ENCODE data around the gene ESPL1.
A peak's percentile ranks its signal among the peaks of the same experiment; 100 is the strongest.

ESPL1 gene

GRCh38 chr12:53255996-53256395, 12.1 kb upstream of the ESPL1 start:
- no peak for FAIRE-seq
- no peak for DNase-seq (ENCODE audit: low spot score)

DNA sequence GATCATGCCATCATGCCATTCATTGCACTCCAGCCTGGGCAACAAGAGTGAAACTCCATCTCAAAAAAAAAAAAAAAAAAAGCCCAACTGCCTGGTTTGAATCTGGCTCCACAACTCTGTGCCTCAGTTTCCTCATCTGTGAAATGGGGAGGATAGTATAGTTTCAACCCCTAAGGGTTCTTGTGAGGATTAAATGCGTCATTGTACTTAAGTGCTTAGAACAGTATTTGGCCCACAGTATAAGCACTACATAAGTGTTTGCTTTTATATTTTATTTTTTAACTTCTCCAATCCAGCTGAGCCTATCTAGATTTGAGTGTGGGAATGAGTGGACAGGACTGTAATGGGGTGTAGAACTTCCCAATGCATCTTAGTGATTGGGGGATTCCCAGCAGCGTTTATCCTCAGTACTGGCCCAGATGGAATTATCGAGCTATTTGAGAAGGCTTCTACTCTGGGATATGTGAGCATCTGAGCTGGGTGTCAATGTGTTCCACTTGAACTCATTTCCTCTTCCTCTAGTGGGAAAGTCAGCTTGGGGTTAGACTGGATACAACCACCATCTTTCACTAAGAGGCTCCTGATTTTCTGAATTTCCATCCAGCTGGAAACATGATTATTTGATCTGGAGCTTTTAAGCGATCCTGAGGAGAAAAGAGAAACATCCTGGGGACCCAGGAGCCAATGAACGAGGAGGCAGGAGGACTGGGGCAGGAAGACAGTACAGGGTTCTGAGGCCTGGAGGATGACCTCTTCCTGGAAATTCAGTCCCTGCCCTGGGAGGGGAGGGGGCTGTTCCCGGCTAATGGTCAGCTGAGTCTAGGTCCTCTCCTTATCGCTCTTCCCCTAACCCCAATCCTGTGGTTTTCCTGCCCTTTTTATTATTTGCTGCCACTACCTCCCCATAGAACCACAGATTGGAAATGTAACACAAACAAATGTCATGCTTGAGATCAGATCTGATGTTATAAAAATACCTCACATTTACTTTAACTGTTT, 9.3 kb upstream of the ESPL1 start:
- FAIRE-seq (no peak), DNase-seq (ENCODE audit: low spot score) (no peak)

- FAIRE-seq: no peak
Measured at GRCh38 chr12:53259891-53260290, 8.2 kb upstream of the ESPL1 start.

DNA sequence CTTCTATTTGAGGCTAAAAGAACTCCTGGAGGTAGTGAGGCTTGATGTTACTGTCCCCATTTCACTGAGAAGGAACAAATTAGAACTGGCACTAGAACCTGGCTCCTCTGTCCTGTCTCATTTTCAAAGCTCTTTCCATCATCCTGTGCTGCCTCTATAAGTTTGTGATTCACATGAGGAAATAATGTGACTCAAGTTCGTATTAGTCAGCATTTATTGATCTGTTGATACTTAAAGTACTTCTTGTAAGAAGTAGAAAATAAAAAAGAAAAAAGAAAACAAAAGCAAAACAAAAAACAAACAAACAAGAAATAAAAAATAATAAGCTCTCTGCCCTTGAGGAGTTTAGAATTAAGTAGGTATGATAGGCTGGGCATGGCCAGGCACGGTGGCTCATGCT, 2.3 kb upstream of the ESPL1 start:
- FAIRE-seq (no peak), DNase-seq (ENCODE audit: low spot score) (no peak)

More at GRCh38 chr12:53259891-53260290, 8.2 kb upstream of the ESPL1 start:
- no peak for DNase-seq (ENCODE audit: low spot score)

GRCh38 chr12:53267306-53267998, 647 bp upstream of the ESPL1 start:
- FAIRE-seq (no peak), DNase-seq (ENCODE audit: low spot score) (no peak)

DNA sequence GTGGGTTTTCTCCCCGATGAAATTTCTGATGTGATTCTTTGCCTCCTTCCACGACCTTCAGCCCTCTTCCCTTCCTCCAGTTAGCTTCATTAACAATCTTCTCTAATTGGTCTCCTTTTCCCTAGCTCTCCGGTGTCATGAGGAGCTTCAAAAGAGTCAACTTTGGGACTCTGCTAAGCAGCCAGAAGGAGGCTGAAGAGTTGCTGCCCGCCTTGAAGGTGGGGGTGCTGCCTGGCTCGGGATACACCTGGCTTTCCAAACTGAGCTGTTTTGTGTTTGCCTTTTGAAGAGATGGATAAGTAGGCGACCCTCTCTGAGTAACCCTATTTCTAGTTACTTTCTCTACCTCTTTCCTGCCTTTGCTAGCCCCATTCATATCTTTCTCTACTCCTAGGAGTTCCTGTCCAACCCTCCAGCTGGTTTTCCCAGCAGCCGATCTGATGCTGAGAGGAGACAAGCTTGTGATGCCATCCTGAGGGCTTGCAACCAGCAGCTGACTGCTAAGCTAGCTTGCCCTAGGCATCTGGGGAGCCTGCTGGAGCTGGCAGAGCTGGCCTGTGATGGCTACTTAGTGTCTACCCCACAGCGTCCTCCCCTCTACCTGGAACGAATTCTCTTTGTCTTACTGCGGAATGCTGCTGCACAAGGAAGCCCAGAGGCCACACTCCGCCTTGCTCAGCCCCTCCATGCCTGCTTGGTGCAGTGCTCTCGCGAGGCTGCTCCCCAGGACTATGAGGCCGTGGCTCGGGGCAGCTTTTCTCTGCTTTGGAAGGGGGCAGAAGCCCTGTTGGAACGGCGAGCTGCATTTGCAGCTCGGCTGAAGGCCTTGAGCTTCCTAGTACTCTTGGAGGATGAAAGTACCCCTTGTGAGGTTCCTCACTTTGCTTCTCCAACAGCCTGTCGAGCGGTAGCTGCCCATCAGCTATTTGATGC, 797 bp downstream of the ESPL1 start:
- no peak for FAIRE-seq
- DNase-seq (ENCODE audit: low spot score): no peak

- no peak for DNase-seq (ENCODE audit: low spot score)
- FAIRE-seq: peak; percentile 52
Measured at GRCh38 chr12:53274445-53274844, 6.3 kb downstream of the ESPL1 start.

DNA sequence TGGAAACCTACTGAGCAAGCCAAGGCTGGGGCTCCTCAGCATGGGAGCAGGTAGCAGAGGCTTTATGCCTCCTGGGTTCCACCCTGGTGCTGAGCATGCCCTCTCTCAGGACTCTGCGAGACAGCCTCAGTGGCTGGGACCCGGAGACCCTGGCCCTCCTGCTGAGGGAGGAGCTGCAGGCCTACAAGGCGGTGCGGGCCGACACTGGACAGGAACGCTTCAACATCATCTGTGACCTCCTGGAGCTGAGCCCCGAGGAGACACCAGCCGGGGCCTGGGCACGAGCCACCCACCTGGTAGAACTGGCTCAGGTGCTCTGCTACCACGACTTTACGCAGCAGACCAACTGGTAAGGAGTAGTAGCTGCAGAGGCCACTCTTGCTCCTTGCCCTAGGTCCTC, 8.4 kb downstream of the ESPL1 start:
- FAIRE-seq: no peak
- DNase-seq (ENCODE audit: low spot score): no peak

DNA sequence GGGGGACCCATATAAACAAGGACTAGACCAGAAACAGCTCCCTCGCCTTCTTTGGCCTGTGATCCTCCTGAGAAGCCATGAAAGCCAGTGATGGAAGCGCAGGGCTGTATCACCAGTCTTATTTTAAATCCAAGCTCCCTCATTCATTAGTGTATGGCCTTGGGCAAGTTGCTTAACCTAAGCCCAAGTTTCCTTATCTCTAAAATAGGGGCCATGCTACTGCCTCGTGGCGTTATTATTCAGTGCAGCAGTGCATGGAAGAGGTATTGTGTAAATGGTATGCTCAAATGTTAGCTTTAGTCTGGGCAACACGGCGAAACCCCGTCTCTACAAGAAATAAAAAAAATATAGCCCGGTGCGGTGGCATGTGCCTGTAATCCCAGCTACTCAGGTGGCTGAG, 9.9 kb downstream of the ESPL1 start:
- no peak for DNase-seq (ENCODE audit: low spot score)
- no peak for FAIRE-seq

GRCh38 chr12:53279283-53279869, 11.3 kb downstream of the ESPL1 start:
- FAIRE-seq (no peak), DNase-seq (ENCODE audit: low spot score) (no peak)

DNA sequence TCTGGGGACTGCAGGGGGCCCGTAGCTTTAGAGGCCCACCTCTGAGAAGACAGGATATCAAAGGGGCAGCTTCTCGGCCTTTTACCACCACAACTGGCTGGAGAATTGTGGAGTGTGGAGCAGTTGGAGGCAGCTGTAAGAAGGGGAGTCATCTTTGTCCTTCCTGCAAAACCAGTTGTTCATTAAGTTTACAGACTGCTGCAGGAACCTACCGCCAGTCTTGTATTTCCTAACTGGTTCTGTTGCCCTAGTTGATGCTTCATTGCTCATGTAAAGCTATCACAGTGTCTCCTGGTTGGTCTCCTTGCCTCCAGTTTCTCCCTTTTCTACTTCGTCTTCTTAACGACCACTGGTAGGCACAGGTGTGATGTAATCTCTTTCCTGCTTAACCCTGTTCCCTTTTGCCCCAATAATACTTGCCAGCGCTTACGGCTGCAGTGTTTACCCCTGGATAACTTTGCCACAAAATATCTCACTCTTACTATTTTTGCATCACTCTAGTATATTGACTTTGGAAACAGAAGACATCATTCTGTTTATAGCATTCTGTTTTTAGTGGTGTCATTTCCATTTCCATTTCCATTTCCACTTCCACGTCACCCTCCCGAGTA, 11.9 kb downstream of the ESPL1 start:
- FAIRE-seq: no peak
- no peak for DNase-seq (ENCODE audit: low spot score)

DNA sequence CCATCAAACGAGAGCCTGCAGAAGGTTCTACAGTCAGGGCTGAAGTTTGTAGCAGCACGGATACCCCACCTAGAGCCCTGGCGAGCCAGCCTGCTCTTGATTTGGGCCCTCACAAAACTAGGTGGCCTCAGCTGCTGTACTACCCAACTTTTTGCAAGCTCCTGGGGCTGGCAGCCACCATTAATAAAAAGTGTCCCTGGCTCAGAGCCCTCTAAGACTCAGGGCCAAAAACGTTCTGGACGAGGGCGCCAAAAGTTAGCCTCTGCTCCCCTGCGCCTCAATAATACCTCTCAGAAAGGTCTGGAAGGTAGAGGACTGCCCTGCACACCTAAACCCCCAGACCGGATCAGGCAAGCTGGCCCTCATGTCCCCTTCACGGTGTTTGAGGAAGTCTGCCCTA, 18.3 kb downstream of the ESPL1 start:
- no peak for FAIRE-seq

GRCh38 chr12:53287741-53288216, 19.7 kb downstream of the ESPL1 start:
- FAIRE-seq: no peak
- peak; percentile 50 for DNase-seq (ENCODE audit: low spot score)

More for the DNA sequence above, 18.3 kb downstream of the ESPL1 start:
- DNase-seq (ENCODE audit: low spot score): no peak

DNA sequence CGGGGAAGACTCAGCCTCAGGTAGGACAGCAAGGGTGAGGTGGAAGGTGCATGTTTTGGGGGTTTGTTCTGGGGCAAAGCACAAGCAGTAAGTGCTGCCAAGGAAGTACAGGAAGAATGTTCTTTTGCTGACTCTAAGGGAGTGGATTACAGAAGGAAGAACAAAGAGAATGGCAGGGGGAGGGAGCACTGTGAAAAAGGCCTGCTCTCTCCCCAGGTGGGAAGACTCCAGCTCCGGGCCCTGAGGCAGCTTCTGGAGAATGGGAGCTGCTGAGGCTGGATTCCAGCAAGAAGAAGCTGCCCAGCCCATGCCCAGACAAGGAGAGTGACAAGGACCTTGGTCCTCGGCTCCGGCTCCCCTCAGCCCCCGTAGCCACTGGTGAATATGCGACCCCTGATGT, 20.2 kb downstream of the ESPL1 start:
- FAIRE-seq: no peak

GRCh38 chr12:53289891-53290290, 21.8 kb downstream of the ESPL1 start:
- DNase-seq (ENCODE audit: low spot score): no peak

More for the DNA sequence above, 20.2 kb downstream of the ESPL1 start:
- no peak for DNase-seq (ENCODE audit: low spot score)

DNA sequence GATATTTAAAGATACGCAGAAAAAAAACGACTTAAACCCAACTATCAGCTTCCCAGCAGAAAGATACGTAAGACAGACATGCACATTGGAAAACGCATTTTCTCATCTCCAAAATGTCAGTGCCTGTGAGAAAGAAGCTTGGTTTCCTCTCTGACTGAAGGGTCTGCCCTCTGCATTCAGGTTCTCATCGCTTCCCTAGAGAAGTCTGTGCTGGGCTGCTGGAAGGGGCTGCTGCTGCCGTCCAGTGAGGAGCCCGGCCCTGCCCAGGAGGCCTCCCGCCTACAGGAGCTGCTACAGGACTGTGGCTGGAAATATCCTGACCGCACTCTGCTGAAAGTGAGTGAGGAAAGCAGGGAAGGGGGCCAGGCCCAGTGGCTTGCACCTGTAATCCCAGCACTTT, 22.6 kb downstream of the ESPL1 start:
- no peak for FAIRE-seq
- DNase-seq (ENCODE audit: low spot score): no peak

More at GRCh38 chr12:53289891-53290290, 21.8 kb downstream of the ESPL1 start:
- FAIRE-seq: no peak

DNA sequence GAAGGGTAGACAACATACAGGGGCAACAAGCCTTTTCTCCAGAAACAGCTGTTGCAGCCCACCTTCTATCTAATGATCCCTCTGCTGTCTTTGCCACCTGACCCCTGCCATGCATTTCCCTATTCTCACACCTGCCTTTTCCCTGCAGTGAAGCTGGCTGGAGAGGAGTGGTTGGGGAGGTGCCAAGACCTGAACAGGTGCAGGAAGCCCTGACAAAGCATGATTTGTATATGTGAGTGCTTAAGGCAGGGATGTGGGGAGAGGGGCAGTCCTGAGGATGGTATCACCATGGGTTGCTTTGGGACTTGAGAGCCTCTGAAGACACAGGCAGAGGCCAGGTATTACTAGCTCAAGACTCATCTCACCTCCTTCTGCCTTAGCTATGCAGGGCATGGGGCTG, 24.3 kb downstream of the ESPL1 start:
- no peak for DNase-seq (ENCODE audit: low spot score)

GRCh38 chr12:53295070-53295890, 27.2 kb downstream of the ESPL1 start, which contains the start of gene PFDN5:
Gene PFDN5 (plus strand): TSS chr12:53295542. CDS start chr12:53295568, 26 bp downstream.
- peak; percentile 90 for DNase-seq (ENCODE audit: low spot score)
- peak; percentile 32 for FAIRE-seq

More for the DNA sequence above, 24.3 kb downstream of the ESPL1 start:
- FAIRE-seq: no peak

DNA sequence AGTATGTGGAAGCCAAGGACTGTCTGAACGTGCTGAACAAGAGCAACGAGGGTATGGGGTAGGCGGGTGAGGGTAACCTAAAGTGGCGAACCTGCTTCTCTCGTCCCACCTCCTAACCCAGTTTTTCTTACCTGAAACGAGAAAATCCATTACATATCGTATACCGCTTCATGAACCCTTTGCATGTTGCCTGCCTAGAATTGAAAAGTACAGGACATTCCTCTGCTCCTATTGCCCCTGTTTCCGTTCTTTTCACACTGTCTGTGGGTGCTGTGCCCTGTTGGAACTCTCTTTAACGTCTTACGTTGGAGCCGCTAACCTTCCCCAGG, 27.8 kb downstream of the ESPL1 start:
- FAIRE-seq (no peak), DNase-seq (ENCODE audit: low spot score) (no peak)

Measured in urothelium cell line (cell line).